DOHH2 (cell line): ENCODE data around the gene PPWD1.

ENCODE experiments used
- H3F3A ChIP-seq: fragments of 200-600 bp; sonication (generic), shearing (Covaris generic); 2 replicates; pipeline ENCODE4 v1.6.0; 2016; ENCODE audit warnings: antibody characterized with exemption, mild to moderate bottlenecking; ENCODE audit not compliant: control insufficient read depth, insufficient read depth
- H3K27ac ChIP-seq: fragments of 200-600 bp; sonication (generic); 2 replicates; pipeline ENCODE4 v1.5.1; 2014; ENCODE audit warnings: low read depth, mild to moderate bottlenecking, low read length, moderate library complexity
- H3K27me3 ChIP-seq: fragments of 200-600 bp; sonication (generic); 2 replicates; pipeline ENCODE4 v1.6.1; 2014; ENCODE audit warnings: mild to moderate bottlenecking, low read length, mixed read lengths; ENCODE audit not compliant: control insufficient read depth
- H3K36me3 ChIP-seq: fragments of 200-600 bp; sonication (generic); 2 replicates; pipeline ENCODE4 v1.6.1; 2014; ENCODE audit warnings: mild to moderate bottlenecking, low read length, moderate library complexity, mixed read lengths; ENCODE audit not compliant: control insufficient read depth
- H3K4me1 ChIP-seq: fragments of 200-600 bp; sonication (generic); 2 replicates; pipeline ENCODE4 v1.6.1; 2014; ENCODE audit warnings: mild to moderate bottlenecking, low read length, mixed read lengths; ENCODE audit not compliant: control insufficient read depth
- H3K4me2 ChIP-seq: fragments of 200-600 bp; sonication (generic); 2 replicates; pipeline ENCODE4 v1.6.0; 2014; ENCODE audit warnings: mild to moderate bottlenecking, low read length, moderate library complexity
- H3K4me3 ChIP-seq: fragments of 200-600 bp; sonication (generic); 2 replicates; pipeline ENCODE4 v1.5.1; 2014; ENCODE audit warnings: mild to moderate bottlenecking, low read length, mixed read lengths
- H3K79me2 ChIP-seq: fragments of 200-600 bp; sonication (generic); 2 replicates; pipeline ENCODE4 v1.6.1; 2014; ENCODE audit warnings: mild to moderate bottlenecking, low read length, mixed read lengths; ENCODE audit not compliant: control insufficient read depth
- H3K9me2 ChIP-seq: fragments of 200-600 bp; sonication (generic); replicated peaks from 2 replicates; pipeline ENCODE4 v1.6.1; 2014; ENCODE audit warnings: mild to moderate bottlenecking, low read length, mixed read lengths; ENCODE audit not compliant: control insufficient read depth
- H3K9me3 ChIP-seq: fragments of 200-600 bp; sonication (generic); 2 replicates; pipeline ENCODE4 v1.6.1; 2014; ENCODE audit warnings: antibody characterized with exemption, low read length, mixed read lengths; ENCODE audit not compliant: control insufficient read depth, insufficient read depth
- H4K20me1 ChIP-seq: fragments of 200-600 bp; sonication (generic); 2 replicates; pipeline ENCODE4 v1.6.0; 2014; ENCODE audit warnings: low read depth, mild to moderate bottlenecking, antibody characterized with exemption, low read length, moderate library complexity; ENCODE audit not compliant: control insufficient read depth, insufficient read depth
- CTCF ChIP-seq: fragments of 200-600 bp; sonication (generic); IDR thresholded peaks from one replicate; pipeline ENCODE4 v1.5.1; 2014; ENCODE audit warnings: antibody characterized with exemption, mild to moderate bottlenecking, low read depth, low read length; ENCODE audit not compliant: poor library complexity, severe bottlenecking
- EZH2phosphoT487 ChIP-seq: fragments of 200-600 bp; sonication (generic); IDR thresholded peaks from 2 replicates; pipeline ENCODE4 v1.6.1; 2017; ENCODE audit warnings: borderline replicate concordance, mild to moderate bottlenecking, antibody characterized with exemption, low read length, moderate library complexity, mixed read lengths

The PPWD1 gene

GRCh38 chr5:65623482-65623881, 60.4 kb downstream of the PPWD1 start:
- Histone ChIP-seq H3K27me3 (no peaks in the 10 kb centered on the region), H3K27ac (no peak overlapping the region), H3K4me3 (peak overlapping the region; percentile 87), H3K4me1 (peaks cover 26% of the 10 kb centered on the region), H3F3A (no peaks in the 10 kb centered on the region), H3K79me2 (peaks cover 81% of the 10 kb centered on the region), H3K9me2 (no peaks in the 10 kb centered on the region), H3K4me2 (peak overlapping the region; percentile 86), H3K36me3 (no peaks in the 10 kb centered on the region), H3K9me3 (no peaks in the 10 kb centered on the region), H4K20me1 (no peaks in the 10 kb centered on the region)
- TF ChIP-seq EZH2phosphoT487: no peak
- TF ChIP-seq CTCF: no peak

- H3K9me3 ChIP-seq: no peaks in the 10 kb centered on the region
- peak within 1 kb of the TSS; percentile 86 for H3K4me2 ChIP-seq
- TF ChIP-seq CTCF: no peak
- no peak for TF ChIP-seq EZH2phosphoT487
- H4K20me1 ChIP-seq: no peaks in the 10 kb centered on the region
- peaks cover 22% of the 10 kb centered on the region for H3K4me1 ChIP-seq
- H3K9me2 ChIP-seq: no peaks in the 10 kb centered on the region
- peak within 1 kb of the TSS; percentile 87 for H3K4me3 ChIP-seq
- H3K27me3 ChIP-seq: no peaks in the 10 kb centered on the region
- no peaks in the 10 kb centered on the region for H3F3A ChIP-seq
- no peaks in the 10 kb centered on the region for H3K36me3 ChIP-seq
- H3K27ac ChIP-seq: peak within 1 kb of the TSS; percentile 73
- peaks cover 78% of the 10 kb centered on the region for H3K79me2 ChIP-seq
Observed at GRCh38 chr5:65624025-65624570, 61.0 kb downstream of the PPWD1 start, which contains the start of gene TRIM23. Gene TRIM23 (minus strand): TSS chr5:65624333. CDS start chr5:65624274, 59 bp downstream.

GRCh38 chr5:65624571-65625555, 61.8 kb downstream of the PPWD1 start, which contains the start of the genes SHLD3 and TRAPPC13:
Gene SHLD3 (plus strand): TSS chr5:65625027. CDS start chr5:65629588, 4,561 bp downstream.
Gene TRAPPC13 (plus strand): TSS chr5:65625027. CDS start chr5:65625061, 34 bp downstream.
- TF ChIP-seq EZH2phosphoT487 (no peak), CTCF (no peak)
- peaks cover 22% of the 10 kb centered on the region for H3K4me1 ChIP-seq
- peak within 1 kb of the TSS; percentile 87 for H3K4me3 ChIP-seq
- no peaks in the 10 kb centered on the region for H4K20me1 ChIP-seq
- no peaks in the 10 kb centered on the region for H3F3A ChIP-seq
- H3K4me2 ChIP-seq: peak within 1 kb of the TSS; percentile 86
- H3K27me3 ChIP-seq: no peaks in the 10 kb centered on the region
- H3K9me2 ChIP-seq: no peaks in the 10 kb centered on the region
- peaks cover 5% of the 10 kb centered on the region for H3K36me3 ChIP-seq
- peak within 1 kb of the TSS; percentile 73 for H3K27ac ChIP-seq
- peaks cover 80% of the 10 kb centered on the region for H3K79me2 ChIP-seq
- no peaks in the 10 kb centered on the region for H3K9me3 ChIP-seq
